Activated CD4-positive, alpha-beta T cell treated with anti-CD3 and anti-CD28 coated beads, Interleukin-2, amount 10 ng/mL, durations not matched to agents 24 days and 14 days (primary cell): Measurements from ENCODE around the gene EWSR1. TPM values are rescaled to one million over a fixed set of nuclear protein-coding genes. Genes with fewer than 3 reads are reported as not detected.
"Not testable (repeated sequence)": the region's sequence is repeated elsewhere in the genome, so short reads cannot be mapped to it uniquely, and the experiment has no call there.

Experiments
- DNase-seq: peaks from one replicate; pipeline ENCODE4 v3.0.0; 2022
- H3K27ac Mint-ChIP-seq: one replicate; pipeline ENCODE4 v1.8.0; 2022; ENCODE audit warnings: mild to moderate bottlenecking, mixed read lengths
- H3K27me3 Mint-ChIP-seq: one replicate; pipeline ENCODE4 v1.8.0; 2022; ENCODE audit warnings: mixed read lengths
- H3K36me3 Mint-ChIP-seq: one replicate; pipeline ENCODE4 v1.8.0; 2022; ENCODE audit warnings: low read depth, mild to moderate bottlenecking, mixed read lengths
- H3K4me1 Mint-ChIP-seq: one replicate; pipeline ENCODE4 v1.8.0; 2021; ENCODE audit warnings: mixed read lengths
- H3K4me3 Mint-ChIP-seq: one replicate; pipeline ENCODE4 v1.8.0; 2022; ENCODE audit warnings: mild to moderate bottlenecking, moderate library complexity, mixed read lengths
- H3K9me3 Mint-ChIP-seq: one replicate; pipeline ENCODE4 v1.8.0; 2021; ENCODE audit warnings: mixed read lengths
- intact Hi-C: fragments of 100-400 bp; cut with micrococcal nuclease; formaldehyde crosslinking; loops from one replicate; pipeline ENCODE4 v1.15.1; 2023
- total RNA-seq: library from RNA; stranded (reverse); gene quantifications from 2 replicates; pipeline ENCODE4 v1.2.3, GENCODE V29; 2022

The EWSR1 gene
- total RNA-seq, 1 donor from 2014 or later = 445 TPM

DNA sequence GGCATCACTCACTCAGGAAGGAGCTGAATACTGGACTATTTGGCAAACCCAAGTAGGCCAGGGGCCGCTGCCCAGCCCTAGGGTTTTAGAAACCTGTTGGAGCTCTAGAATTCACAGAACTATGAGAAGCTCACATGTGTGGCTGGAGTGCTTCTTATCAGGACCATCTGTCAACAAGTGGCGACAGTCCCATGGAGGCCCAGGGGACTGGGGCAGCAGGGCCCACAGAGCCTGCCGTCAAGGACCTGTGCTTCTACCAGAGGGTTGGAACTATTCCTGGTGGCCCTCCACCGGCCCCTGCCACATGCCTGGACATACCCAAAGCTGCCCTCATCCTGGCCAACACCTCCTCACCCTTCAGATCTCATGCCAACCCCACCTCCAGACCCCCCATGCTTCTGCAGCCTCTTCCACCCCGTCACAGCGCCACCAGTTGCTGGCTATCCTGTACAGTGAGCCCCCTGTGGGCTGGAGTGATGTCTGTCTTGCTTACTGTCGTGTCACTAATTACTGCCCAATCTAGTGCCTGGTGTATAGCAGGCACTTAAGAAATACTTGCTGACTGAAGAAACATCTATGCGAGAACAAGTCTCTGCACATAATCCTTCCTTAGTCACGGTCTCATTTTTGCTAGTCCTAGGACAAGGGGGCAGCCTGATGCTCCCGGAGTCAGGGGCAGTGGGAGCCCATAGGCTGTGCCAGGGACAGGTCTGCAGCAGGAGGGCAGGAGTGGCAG is 74.7 kb downstream of the EWSR1 start:
- H3K27ac Mint-ChIP-seq = no peak overlapping the region
- H3K36me3 Mint-ChIP-seq = peaks cover 49% of the 10 kb centered on the region
- intact Hi-C loops = no loop called here

DNA sequence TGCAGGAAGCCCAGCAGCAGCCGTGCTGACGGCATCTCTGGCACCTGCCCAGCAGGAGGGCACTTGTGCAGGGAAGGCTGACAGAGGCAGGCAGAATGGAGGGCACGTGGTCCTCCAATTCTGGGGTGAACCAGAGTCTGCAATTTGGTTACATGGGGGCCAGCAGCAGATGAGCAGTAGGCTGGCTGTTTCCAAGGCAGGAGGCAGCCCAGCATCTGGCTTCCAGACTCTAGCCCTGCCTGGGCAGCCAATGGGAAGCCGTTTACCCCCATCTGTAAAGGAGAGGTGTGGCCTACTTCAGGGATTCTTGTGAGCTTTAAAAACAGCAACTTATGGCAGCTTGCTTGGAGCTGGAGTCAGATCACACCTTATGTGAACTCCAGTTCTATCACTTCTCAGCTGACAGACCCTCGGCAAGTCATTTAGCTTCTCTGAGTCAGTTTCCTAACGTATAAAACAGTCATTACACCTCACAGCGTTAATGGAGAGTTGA is 75.3 kb downstream of the EWSR1 start:
- Mint-ChIP-seq H3K4me3 (no peak overlapping the region), H3K36me3 (peaks cover 54% of the 10 kb centered on the region), H3K4me1 (no peaks in the 10 kb centered on the region), H3K27me3 (no peaks in the 10 kb centered on the region), H3K9me3 (no peaks in the 10 kb centered on the region), H3K27ac (no peak overlapping the region)
- intact Hi-C loops = no loop called here
- DNase-seq = no peak

More for the DNA sequence above, 74.7 kb downstream of the EWSR1 start:
- Mint-ChIP-seq H3K4me3 (no peak overlapping the region), H3K27me3 (no peaks in the 10 kb centered on the region), H3K4me1 (no peaks in the 10 kb centered on the region), H3K9me3 (no peaks in the 10 kb centered on the region)
- DNase-seq = no peak

DNA sequence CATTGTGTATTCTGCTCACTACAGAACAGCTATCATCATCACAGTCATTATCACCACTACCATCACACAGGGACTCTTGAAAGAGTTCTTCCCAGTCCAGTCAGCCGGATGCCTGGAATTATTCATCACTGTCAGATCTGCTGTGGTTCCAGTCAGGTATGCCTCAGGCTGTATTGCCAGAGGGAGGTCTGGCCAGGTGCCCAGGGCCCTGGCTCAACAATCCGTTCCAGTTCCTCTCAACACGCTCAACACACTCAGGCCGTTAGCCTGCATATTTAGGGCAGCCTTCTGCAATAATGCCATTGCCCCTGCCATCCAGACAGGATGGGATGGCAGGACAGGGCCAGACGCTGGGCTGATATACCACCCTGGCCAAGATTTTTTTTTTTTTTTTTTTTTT is 76.1 kb downstream of the EWSR1 start:
- no peaks in the 10 kb centered on the region for H3K27me3 Mint-ChIP-seq
- H3K9me3 Mint-ChIP-seq = no peaks in the 10 kb centered on the region

DNA sequence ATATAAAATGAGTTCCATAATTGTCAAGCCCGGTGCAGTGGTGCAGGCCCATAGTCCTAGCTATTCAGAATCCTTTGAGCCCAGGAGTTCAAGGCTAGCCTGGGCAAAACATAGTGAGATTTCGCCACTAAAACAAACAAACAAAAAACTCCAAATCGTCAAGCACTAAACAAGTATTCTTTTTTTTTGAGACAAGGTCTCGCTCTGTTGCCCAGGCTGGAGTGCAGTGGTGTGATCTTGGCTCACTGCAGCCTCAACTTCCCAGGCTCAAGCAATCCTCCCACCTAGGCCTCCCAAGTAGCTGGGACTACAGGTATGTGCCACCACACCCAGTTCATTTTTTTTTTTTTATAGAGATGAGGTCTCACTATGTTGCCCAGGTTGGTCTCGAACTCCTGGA is 76.8 kb downstream of the EWSR1 start:
- H3K27me3 Mint-ChIP-seq, DNase-seq, H3K4me1 Mint-ChIP-seq, intact Hi-C loops, H3K4me3 Mint-ChIP-seq, H3K27ac Mint-ChIP-seq, H3K9me3 Mint-ChIP-seq: not testable (repeated sequence)
- peaks cover 54% of the 10 kb centered on the region for H3K36me3 Mint-ChIP-seq

More for the DNA sequence above, 76.1 kb downstream of the EWSR1 start:
- intact Hi-C loops = no loop called here
- H3K27ac Mint-ChIP-seq = no peak overlapping the region
- DNase-seq = no peak
- no peaks in the 10 kb centered on the region for H3K4me1 Mint-ChIP-seq
- no peak overlapping the region for H3K4me3 Mint-ChIP-seq
- H3K36me3 Mint-ChIP-seq = peaks cover 56% of the 10 kb centered on the region

DNA sequence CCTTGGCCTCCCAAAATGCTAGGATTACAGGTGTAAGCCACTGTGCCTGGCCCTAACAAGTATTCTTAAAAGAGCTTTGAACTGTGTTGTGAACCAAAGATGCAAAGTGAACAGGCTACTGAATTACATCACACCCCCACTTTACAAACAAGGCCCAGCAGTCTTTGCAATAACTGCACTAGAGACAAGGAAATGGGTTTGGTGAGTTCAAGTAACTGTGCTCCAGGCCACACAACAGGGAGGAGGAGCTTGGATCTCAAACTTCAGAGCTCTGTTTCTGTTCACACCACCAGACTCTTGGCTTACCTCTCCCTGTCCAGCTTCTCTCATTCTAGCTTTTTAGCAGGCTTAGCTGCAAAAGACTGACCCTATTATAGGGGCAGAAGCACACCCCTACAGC is 77.9 kb downstream of the EWSR1 start:
- Mint-ChIP-seq H3K4me1 (no peaks in the 10 kb centered on the region), H3K27me3 (no peaks in the 10 kb centered on the region), H3K9me3 (no peaks in the 10 kb centered on the region), H3K36me3 (peaks cover 56% of the 10 kb centered on the region), H3K27ac (no peak overlapping the region), H3K4me3 (no peak overlapping the region)
- no peak for DNase-seq
- intact Hi-C loops = no loop called here

DNA sequence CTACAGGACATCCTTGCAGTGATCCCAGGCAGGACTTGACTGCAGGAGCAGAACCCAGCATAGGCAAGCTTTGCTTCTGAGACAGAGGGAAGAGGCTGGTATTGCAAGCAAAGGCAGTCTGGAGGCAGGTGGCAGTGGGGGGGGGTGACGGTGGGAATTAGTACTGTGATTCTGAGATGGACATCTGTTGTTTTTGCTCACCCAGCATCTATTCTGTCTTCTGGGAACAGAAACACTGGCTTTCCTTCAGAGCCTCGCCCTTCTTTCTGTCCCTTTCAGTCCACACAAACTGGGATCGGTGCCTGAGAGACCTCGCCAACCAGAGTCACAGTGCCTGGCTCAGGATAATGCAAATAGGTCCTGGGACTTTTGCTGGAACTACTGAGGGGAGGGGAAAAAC is 78.6 kb downstream of the EWSR1 start:
- H3K4me3 Mint-ChIP-seq = no peak overlapping the region
- no peaks in the 10 kb centered on the region for H3K4me1 Mint-ChIP-seq
- no peaks in the 10 kb centered on the region for H3K27me3 Mint-ChIP-seq
- H3K9me3 Mint-ChIP-seq = no peaks in the 10 kb centered on the region
- no peak overlapping the region for H3K27ac Mint-ChIP-seq
- intact Hi-C loops = no loop called here
- H3K36me3 Mint-ChIP-seq = peaks cover 59% of the 10 kb centered on the region
- no peak for DNase-seq

DNA sequence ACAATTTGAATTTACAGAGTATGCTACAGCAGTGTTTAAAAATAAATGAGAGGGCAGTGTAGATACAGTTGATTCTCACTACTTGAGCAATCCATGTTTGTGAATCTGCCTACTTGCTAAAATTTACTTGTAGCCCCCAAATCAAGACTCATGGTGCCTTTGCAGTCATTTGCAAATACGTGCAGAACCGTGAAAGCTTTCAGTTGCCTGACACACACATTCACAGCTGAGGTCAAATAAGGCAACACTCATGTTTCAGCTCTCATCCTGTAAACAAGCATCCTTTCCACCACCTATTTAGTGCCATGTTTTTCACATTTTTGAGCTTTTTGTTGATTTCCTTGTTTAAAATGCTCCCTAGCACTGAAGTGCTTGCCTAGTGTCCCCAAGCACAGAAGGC is 80.0 kb downstream of the EWSR1 start:
- no peak for DNase-seq
- Mint-ChIP-seq H3K9me3 (no peaks in the 10 kb centered on the region), H3K4me3 (no peak overlapping the region), H3K4me1 (no peaks in the 10 kb centered on the region), H3K27me3 (no peaks in the 10 kb centered on the region), H3K27ac (no peak overlapping the region), H3K36me3 (peaks cover 58% of the 10 kb centered on the region)
- intact Hi-C loops = no loop called here

DNA sequence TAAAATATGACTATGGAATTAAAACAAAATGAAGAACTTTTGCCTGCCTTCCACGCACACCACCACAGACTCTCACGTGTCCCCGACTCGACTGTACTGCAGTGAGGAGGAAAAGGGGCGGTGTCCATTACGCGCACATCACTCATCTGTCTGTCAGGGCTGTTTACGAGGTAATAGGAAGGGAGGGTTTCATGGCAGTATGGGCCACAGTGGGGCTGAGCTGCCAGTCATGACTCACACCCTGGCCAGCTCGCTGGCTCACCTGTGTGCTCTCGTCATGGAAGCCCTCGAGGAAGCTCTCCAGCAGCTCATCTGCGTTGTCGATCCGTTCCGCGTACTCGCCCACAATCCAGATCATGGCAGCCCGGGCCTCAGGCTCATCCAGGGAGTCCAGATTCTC is 80.9 kb downstream of the EWSR1 start:
- Mint-ChIP-seq H3K27me3 (no peaks in the 10 kb centered on the region), H3K36me3 (peaks cover 58% of the 10 kb centered on the region), H3K27ac (no peak overlapping the region), H3K4me1 (no peaks in the 10 kb centered on the region), H3K9me3 (no peaks in the 10 kb centered on the region), H3K4me3 (no peak overlapping the region)
- DNase-seq = no peak
- intact Hi-C loops = no loop called here

Other genes with a start within 250 kb of the EWSR1 start
- not detected in 2 replicates for gene C22orf31, start 206.4 kb upstream of the EWSR1 start, total RNA-seq
- not detected in 2 replicates for gene KREMEN1, start 195.2 kb upstream of the EWSR1 start, total RNA-seq
- gene EMID1, start 62.4 kb upstream of the EWSR1 start, total RNA-seq = not detected in 2 replicates
- 49.5 and 51.9 TPM in 2 replicates for gene RHBDD3, start 287 bp upstream of the EWSR1 start, total RNA-seq
- 1.5 and 2.6 TPM in 2 replicates for gene GAS2L1, start 38.4 kb downstream of the EWSR1 start, total RNA-seq
- gene RASL10A, start 47.4 kb downstream of the EWSR1 start, total RNA-seq = 0.30 and 0.64 TPM in 2 replicates
- 79.1 and 83.7 TPM in 2 replicates for gene AP1B1, start 120.3 kb downstream of the EWSR1 start, total RNA-seq
- gene RFPL1, start 170.3 kb downstream of the EWSR1 start, total RNA-seq = not detected in 2 replicates
- gene NEFH, start 211.9 kb downstream of the EWSR1 start, total RNA-seq = 7.9 TPM in 2 replicates